HAP-1 (cell line): ENCODE results near the gene COX14.
"Not testable (repeated sequence)": the region's sequence is repeated elsewhere in the genome, so short reads cannot be mapped to it uniquely, and the experiment has no call there.

Experiments
- DNase-seq, 2 experiments: peaks; one replicate each; pipeline ENCODE4 v3.0.0-alpha.2; 2016 to 2020; ENCODE audit warnings: low spot score in 2 of 2
- H3K27me3 ChIP-seq: fragments of 250-450 bp; sonication (Bioruptor Pico); 2 replicates; pipeline ENCODE4 v1.5.1; 2020; ENCODE audit warnings: low read depth, mild to moderate bottlenecking, moderate library complexity
- H3K36me3 ChIP-seq: fragments of 250-450 bp; sonication (Bioruptor Pico); replicated peaks from 2 replicates; pipeline ENCODE4 v1.5.1; 2020; ENCODE audit warnings: mild to moderate bottlenecking
- H3K4me1 ChIP-seq: fragments of 250-450 bp; sonication (Bioruptor Pico); 2 replicates; pipeline ENCODE4 v1.5.1; 2020; ENCODE audit warnings: mild to moderate bottlenecking
- H3K4me3 ChIP-seq: fragments of 250-450 bp; sonication (Bioruptor Pico); 2 replicates; pipeline ENCODE4 v1.5.1; 2020; ENCODE audit warnings: mild to moderate bottlenecking, moderate library complexity
- H3K9me3 ChIP-seq: fragments of 250-450 bp; sonication (Bioruptor Pico); 2 replicates; pipeline ENCODE4 v1.5.1; 2020; ENCODE audit warnings: mild to moderate bottlenecking, moderate library complexity
- in situ Hi-C: fragments of 300-500 bp; cut with MboI; formaldehyde crosslinking; loops from 3 replicates; pipeline ENCODE4 v1.14.3; 2020; ENCODE audit warnings: low sequenced_read_pairs, inconsistent platforms, mixed read lengths

COX14 gene

GRCh38 chr12:50075808-50076170, 36.2 kb upstream of the COX14 start:
- Histone ChIP-seq H3K9me3 (no peaks in the 10 kb centered on the region), H3K36me3 (0 out of 2 replicates have a peak, but pooled peaks cover 3% of the 10 kb centered on the region), H3K27me3 (no peaks in the 10 kb centered on the region), H3K4me1 (no peaks in the 10 kb centered on the region), H3K4me3 (no peak overlapping the region)
- no peak for DNase-seq
- in situ Hi-C loops: loop anchor here (10.0 kb wide), 1 partner anchor 99 kb away; no protein-coding TSS in a partner anchor

- Histone ChIP-seq H3K4me3 (no peak overlapping the region), H3K9me3 (no peaks in the 10 kb centered on the region), H3K27me3 (no peaks in the 10 kb centered on the region), H3K4me1 (no peaks in the 10 kb centered on the region), H3K36me3 (0 out of 2 replicates have a peak, but pooled peaks cover 3% of the 10 kb centered on the region)
- DNase-seq: no peak
- in situ Hi-C loops: loop anchor here (10.0 kb wide), 1 partner anchor 98 kb away; no protein-coding TSS in a partner anchor
Observed at GRCh38 chr12:50077099-50077498, 34.9 kb upstream of the COX14 start.

- H3K36me3 ChIP-seq: 0 out of 2 replicates have a peak, but pooled peaks cover 3% of the 10 kb centered on the region
- no peaks in the 10 kb centered on the region for H3K9me3 ChIP-seq
- in situ Hi-C loops: loop anchor here (10.0 kb wide), 1 partner anchor 97 kb away; no protein-coding TSS in a partner anchor
Observed at GRCh38 chr12:50078281-50078680, 33.8 kb upstream of the COX14 start.

GRCh38 chr12:50079771-50080170, 32.3 kb upstream of the COX14 start:
- peaks cover 4% of the 10 kb centered on the region; the same call in 1 of the 2 replicates for H3K4me1 ChIP-seq
- no peaks in the 10 kb centered on the region for H3K9me3 ChIP-seq
- no peak overlapping the region for H3K4me3 ChIP-seq
- in situ Hi-C loops: loop anchor here (10.0 kb wide), 1 partner anchor 95 kb away; no protein-coding TSS in a partner anchor
- H3K36me3 ChIP-seq: 0 out of 2 replicates have a peak, but pooled peaks cover 3% of the 10 kb centered on the region
- no peaks in the 10 kb centered on the region for H3K27me3 ChIP-seq
- no peak for DNase-seq

More at GRCh38 chr12:50078281-50078680, 33.8 kb upstream of the COX14 start:
- Histone ChIP-seq H3K27me3 (no peaks in the 10 kb centered on the region), H3K4me3 (no peak overlapping the region), H3K4me1 (no peaks in the 10 kb centered on the region)
- DNase-seq: no peak

GRCh38 chr12:50081096-50081808, 30.8 kb upstream of the COX14 start:
- Histone ChIP-seq H3K9me3 (no peaks in the 10 kb centered on the region), H3K4me1 (peaks cover 7% of the 10 kb centered on the region; the same call in 1 of the 2 replicates), H3K4me3 (no peak overlapping the region), H3K36me3 (no peaks in the 10 kb centered on the region), H3K27me3 (no peaks in the 10 kb centered on the region)
- in situ Hi-C loops: no loop called here
- no peak for DNase-seq

GRCh38 chr12:50082644-50083043, 29.4 kb upstream of the COX14 start:
- H3K4me3 ChIP-seq: no peak overlapping the region
- in situ Hi-C loops: no loop called here
- H3K36me3 ChIP-seq: peaks cover 12% of the 10 kb centered on the region
- no peaks in the 10 kb centered on the region for H3K9me3 ChIP-seq
- no peaks in the 10 kb centered on the region for H3K27me3 ChIP-seq
- H3K4me1 ChIP-seq: peaks cover 7% of the 10 kb centered on the region; the same call in 1 of the 2 replicates
- DNase-seq: no peak

GRCh38 chr12:50083301-50083700, 28.7 kb upstream of the COX14 start:
- H3K36me3 ChIP-seq: peaks cover 17% of the 10 kb centered on the region
- H3K27me3 ChIP-seq: no peaks in the 10 kb centered on the region
- no peak for DNase-seq
- H3K9me3 ChIP-seq: no peaks in the 10 kb centered on the region
- no peak overlapping the region for H3K4me3 ChIP-seq
- in situ Hi-C loops: no loop called here
- H3K4me1 ChIP-seq: peaks cover 7% of the 10 kb centered on the region; the same call in 1 of the 2 replicates

- H3K4me3 ChIP-seq: peak overlapping the region; percentile 74
- H3K27me3 ChIP-seq, DNase-seq, H3K9me3 ChIP-seq, H3K4me1 ChIP-seq, in situ Hi-C loops: not testable (repeated sequence)
- peaks cover 28% of the 10 kb centered on the region for H3K36me3 ChIP-seq
Observed at GRCh38 chr12:50084409-50084774, 27.6 kb upstream of the COX14 start.

- DNase-seq: peak; percentile 97
- peak within 1 kb of the TSS; percentile 74 for H3K4me3 ChIP-seq
- in situ Hi-C loops: no loop called here
Observed at GRCh38 chr12:50084775-50085614, 27.0 kb upstream of the COX14 start, which contains the start of gene SMARCD1. SMARCD1 (plus strand) TSS chr12:50085342; CDS start chr12:50085370, 28 bp downstream.

GRCh38 chr12:50085615-50086072, 26.4 kb upstream of the COX14 start:
- Histone ChIP-seq H3K9me3 (no peaks in the 10 kb centered on the region), H3K4me3 (peak overlapping the region; percentile 74), H3K4me1 (peaks cover 7% of the 10 kb centered on the region; the same call in 1 of the 2 replicates), H3K27me3 (no peaks in the 10 kb centered on the region), H3K36me3 (peaks cover 40% of the 10 kb centered on the region)
- peak in 1 of 2 experiments; percentile 47 for DNase-seq
- in situ Hi-C loops: no loop called here

More at GRCh38 chr12:50084775-50085614, 27.0 kb upstream of the COX14 start, which contains the start of gene SMARCD1:
- Histone ChIP-seq H3K27me3 (no peaks in the 10 kb centered on the region), H3K9me3 (no peaks in the 10 kb centered on the region), H3K36me3 (peaks cover 34% of the 10 kb centered on the region), H3K4me1 (peaks cover 7% of the 10 kb centered on the region; the same call in 1 of the 2 replicates)

GRCh38 chr12:50086148-50086547, 25.9 kb upstream of the COX14 start:
- no peak for DNase-seq
- H3K4me1 ChIP-seq: peaks cover 7% of the 10 kb centered on the region; the same call in 1 of the 2 replicates
- peak overlapping the region; percentile 74 for H3K4me3 ChIP-seq
- in situ Hi-C loops: no loop called here
- peaks cover 44% of the 10 kb centered on the region for H3K36me3 ChIP-seq
- H3K9me3 ChIP-seq: no peaks in the 10 kb centered on the region
- no peaks in the 10 kb centered on the region for H3K27me3 ChIP-seq

- no peak for DNase-seq
- Histone ChIP-seq H3K9me3 (no peaks in the 10 kb centered on the region), H3K4me3 (no peak overlapping the region), H3K27me3 (no peaks in the 10 kb centered on the region), H3K4me1 (peaks cover 7% of the 10 kb centered on the region; the same call in 1 of the 2 replicates), H3K36me3 (peaks cover 51% of the 10 kb centered on the region)
- in situ Hi-C loops: no loop called here
Observed at GRCh38 chr12:50087151-50087550, 24.9 kb upstream of the COX14 start.

GRCh38 chr12:50087995-50088394, 24.0 kb upstream of the COX14 start:
- Histone ChIP-seq H3K4me1 (peaks cover 7% of the 10 kb centered on the region; the same call in 1 of the 2 replicates), H3K27me3 (no peaks in the 10 kb centered on the region), H3K9me3 (no peaks in the 10 kb centered on the region), H3K36me3 (peaks cover 56% of the 10 kb centered on the region), H3K4me3 (no peak overlapping the region)
- in situ Hi-C loops: no loop called here
- no peak for DNase-seq
